ENCODE data around the gene PHC2. TPM values are rescaled to one million over a fixed set of nuclear protein-coding genes. Genes with fewer than 3 reads are reported as not detected.
A peak's percentile ranks its signal among the peaks of the same experiment; 100 is the strongest.

PHC2 gene
- total RNA-seq, 3 donors from 2014 or later (not counting 1 experiment from before 2014, with no cell fraction given) = 36.6 to 46.6 (median 39.5) TPM

GRCh38 chr1:33338440-33339211, 92.3 kb downstream of the PHC2 start:
- Histone ChIP-seq H3K27ac (ENCODE audit: low read length) (no peak overlapping the region), H3K27me3 (ENCODE audit: control insufficient read depth, insufficient read depth, low read length) (no peaks in the 10 kb centered on the region), H3K36me3 (ENCODE audit: control insufficient read depth, insufficient read depth, low read length) (peaks cover 3% of the 10 kb centered on the region), H3K4me1 (ENCODE audit: control insufficient read depth, insufficient read depth, low read length) (peaks cover 5% of the 10 kb centered on the region), H3K4me3 (ENCODE audit: low read length) (no peak overlapping the region), H3K9me3 (ENCODE audit: control insufficient read depth, insufficient read depth, low read length) (no peaks in the 10 kb centered on the region)
- ATAC-seq (peak in 1 of 3 donors; percentile 68), DNase-seq (no peak)
- Mint-ChIP-seq H3K36me3 (no peaks in the 10 kb centered on the region), H3K4me1 (peaks cover 32 to 68% of the 10 kb centered on the region in 2 donors), H3K4me3 (no peak overlapping the region), H3K27me3 (ENCODE audit: low read depth in 2 of 2) (no peaks in the 10 kb centered on the region), H3K27ac (no peak overlapping the region), H3K9me3 (no peaks in the 10 kb centered on the region)
- WGBS (ENCODE audit: insufficient coverage) = 91% methylated on average over 14 of the region's 14 CpGs
- intact Hi-C loops (cut with micrococcal nuclease) = no loop called here
- TF ChIP-seq, protein P1, sequence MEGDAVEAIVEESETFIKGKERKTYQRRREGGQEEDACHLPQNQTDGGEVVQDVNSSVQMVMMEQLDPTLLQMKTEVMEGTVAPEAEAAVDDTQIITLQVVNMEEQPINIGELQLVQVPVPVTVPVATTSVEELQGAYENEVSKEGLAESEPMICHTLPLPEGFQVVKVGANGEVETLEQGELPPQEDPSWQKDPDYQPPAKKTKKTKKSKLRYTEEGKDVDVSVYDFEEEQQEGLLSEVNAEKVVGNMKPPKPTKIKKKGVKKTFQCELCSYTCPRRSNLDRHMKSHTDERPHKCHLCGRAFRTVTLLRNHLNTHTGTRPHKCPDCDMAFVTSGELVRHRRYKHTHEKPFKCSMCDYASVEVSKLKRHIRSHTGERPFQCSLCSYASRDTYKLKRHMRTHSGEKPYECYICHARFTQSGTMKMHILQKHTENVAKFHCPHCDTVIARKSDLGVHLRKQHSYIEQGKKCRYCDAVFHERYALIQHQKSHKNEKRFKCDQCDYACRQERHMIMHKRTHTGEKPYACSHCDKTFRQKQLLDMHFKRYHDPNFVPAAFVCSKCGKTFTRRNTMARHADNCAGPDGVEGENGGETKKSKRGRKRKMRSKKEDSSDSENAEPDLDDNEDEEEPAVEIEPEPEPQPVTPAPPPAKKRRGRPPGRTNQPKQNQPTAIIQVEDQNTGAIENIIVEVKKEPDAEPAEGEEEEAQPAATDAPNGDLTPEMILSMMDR (IDR thresholded peaks at IDR 0.05) = no peak

DNA sequence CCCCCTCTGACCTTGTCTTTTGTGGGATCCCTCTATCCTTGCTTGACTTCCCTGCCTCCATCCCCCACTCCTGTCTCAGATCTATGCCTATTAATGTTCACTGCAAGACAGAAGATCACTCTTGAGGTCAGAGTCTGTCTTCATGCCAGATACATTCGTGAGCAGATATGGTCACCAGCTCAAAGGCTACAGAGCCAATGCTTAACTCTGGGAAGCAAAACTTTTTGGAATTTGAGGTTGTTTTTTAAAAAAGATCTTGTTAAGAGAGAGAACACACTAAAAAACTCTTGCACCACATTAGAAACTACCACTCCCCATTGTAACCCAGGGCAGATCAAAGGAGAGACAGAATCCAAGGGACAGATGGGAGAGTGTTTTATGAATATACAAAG, 92.9 kb downstream of the PHC2 start:
- Histone ChIP-seq H3K27ac (ENCODE audit: low read length) (no peak overlapping the region), H3K9me3 (ENCODE audit: control insufficient read depth, insufficient read depth, low read length) (no peaks in the 10 kb centered on the region), H3K27me3 (ENCODE audit: control insufficient read depth, insufficient read depth, low read length) (no peaks in the 10 kb centered on the region), H3K4me3 (ENCODE audit: low read length) (no peak overlapping the region), H3K36me3 (ENCODE audit: control insufficient read depth, insufficient read depth, low read length) (peaks cover 6% of the 10 kb centered on the region), H3K4me1 (ENCODE audit: control insufficient read depth, insufficient read depth, low read length) (peaks cover 4% of the 10 kb centered on the region)
- TF ChIP-seq, protein P1 (IDR thresholded peaks at IDR 0.05) = no peak
- Mint-ChIP-seq H3K4me1 (peaks cover 33 to 72% of the 10 kb centered on the region in 2 donors), H3K36me3 (no peaks in the 10 kb centered on the region), H3K27ac (no peak overlapping the region), H3K27me3 (ENCODE audit: low read depth in 2 of 2) (no peaks in the 10 kb centered on the region), H3K9me3 (no peaks in the 10 kb centered on the region), H3K4me3 (no peak overlapping the region)
- WGBS (ENCODE audit: insufficient coverage) = 79% methylated on average over 1 of the region's 1 CpG
- no peak for DNase-seq
- intact Hi-C loops (cut with micrococcal nuclease) = no loop called here
- ATAC-seq = no peak

GRCh38 chr1:33337441-33337840, 93.5 kb downstream of the PHC2 start:
- Mint-ChIP-seq H3K4me1 (peaks cover 33 to 68% of the 10 kb centered on the region in 2 donors), H3K36me3 (no peaks in the 10 kb centered on the region), H3K4me3 (no peak overlapping the region), H3K27me3 (ENCODE audit: low read depth in 2 of 2) (no peaks in the 10 kb centered on the region), H3K27ac (no peak overlapping the region), H3K9me3 (no peaks in the 10 kb centered on the region)
- TF ChIP-seq, protein P1 (IDR thresholded peaks at IDR 0.05) = no peak
- no peak for ATAC-seq
- intact Hi-C loops (cut with micrococcal nuclease) = no loop called here
- Histone ChIP-seq H3K27me3 (ENCODE audit: control insufficient read depth, insufficient read depth, low read length) (no peaks in the 10 kb centered on the region), H3K4me1 (ENCODE audit: control insufficient read depth, insufficient read depth, low read length) (peaks cover 4% of the 10 kb centered on the region), H3K36me3 (ENCODE audit: control insufficient read depth, insufficient read depth, low read length) (peaks cover 11% of the 10 kb centered on the region), H3K4me3 (ENCODE audit: low read length) (no peak overlapping the region), H3K9me3 (ENCODE audit: control insufficient read depth, insufficient read depth, low read length) (no peaks in the 10 kb centered on the region), H3K27ac (ENCODE audit: low read length) (no peak overlapping the region)
- WGBS (ENCODE audit: insufficient coverage) = 98% methylated on average over 6 of the region's 6 CpGs
- no peak for DNase-seq

GRCh38 chr1:33336580-33336979, 94.3 kb downstream of the PHC2 start:
- H3K9me3 ChIP-seq (ENCODE audit: control insufficient read depth, insufficient read depth, low read length) = no peaks in the 10 kb centered on the region
- H3K36me3 Mint-ChIP-seq = no peaks in the 10 kb centered on the region
- H3K27me3 Mint-ChIP-seq (ENCODE audit: low read depth in 2 of 2) = no peaks in the 10 kb centered on the region
- H3K36me3 ChIP-seq (ENCODE audit: control insufficient read depth, insufficient read depth, low read length) = peaks cover 20% of the 10 kb centered on the region
- TF ChIP-seq, protein P1 (IDR thresholded peaks at IDR 0.05) = no peak
- no peak overlapping the region for H3K4me3 ChIP-seq (ENCODE audit: low read length)
- no peak overlapping the region for H3K27ac Mint-ChIP-seq
- intact Hi-C loops (cut with micrococcal nuclease) = no loop called here
- no peak for DNase-seq
- H3K4me3 Mint-ChIP-seq = no peak overlapping the region
- no peak overlapping the region for H3K27ac ChIP-seq (ENCODE audit: low read length)
- 89% methylated on average over 5 of the region's 9 CpGs for WGBS (ENCODE audit: insufficient coverage)
- no peak for ATAC-seq
- H3K27me3 ChIP-seq (ENCODE audit: control insufficient read depth, insufficient read depth, low read length) = no peaks in the 10 kb centered on the region
- H3K4me1 Mint-ChIP-seq = peaks cover 33 to 74% of the 10 kb centered on the region in 2 donors
- no peaks in the 10 kb centered on the region for H3K4me1 ChIP-seq (ENCODE audit: control insufficient read depth, insufficient read depth, low read length)
- no peaks in the 10 kb centered on the region for H3K9me3 Mint-ChIP-seq

All from natural killer cell (primary cell).